Natural killer cell (primary cell): Measurements from ENCODE around the gene MSI2. TPM values are rescaled to one million over a fixed set of nuclear protein-coding genes. Genes with fewer than 3 reads are reported as not detected.

Experiments
- ATAC-seq, 3 donors: fragments of 150-1000 bp in 2 of 3; fragments of 200-7000 bp in 1 of 3; cut with Tn5 transposase; 1 replicate in 1 of 3; 2 replicates in 2 of 3; pipeline ENCODE4 v1.10.0; 2021; ENCODE audit warnings: mild to moderate bottlenecking in 2 of 3, moderate library complexity in 2 of 3
- DNase-seq, 2 donors: peaks; one replicate each; pipeline versions ENCODE4 v3.0.0 to v3.0.0-alpha.2; 2013 to 2021; ENCODE audit warnings: mixed read lengths in 1 of 2
- H3K27ac ChIP-seq: one replicate; pipeline ENCODE4 v1.5.1; 2013; ENCODE audit warnings: mild to moderate bottlenecking, low read length
- H3K27me3 ChIP-seq: one replicate; pipeline ENCODE4 v1.6.1; 2013; ENCODE audit warnings: low read length; ENCODE audit not compliant: control insufficient read depth, insufficient read depth
- H3K36me3 ChIP-seq: one replicate; pipeline ENCODE4 v1.6.1; 2013; ENCODE audit warnings: low read length; ENCODE audit not compliant: control insufficient read depth, insufficient read depth
- H3K4me1 ChIP-seq: one replicate; pipeline ENCODE4 v1.6.1; 2013; ENCODE audit warnings: low read length; ENCODE audit not compliant: control insufficient read depth, insufficient read depth
- H3K4me3 ChIP-seq: one replicate; pipeline ENCODE4 v1.5.1; 2013; ENCODE audit warnings: low read length
- H3K9me3 ChIP-seq: one replicate; pipeline ENCODE4 v1.6.1; 2013; ENCODE audit warnings: low read length; ENCODE audit not compliant: control insufficient read depth, insufficient read depth
- H3K27ac Mint-ChIP-seq, 2 donors: one replicate each; pipeline ENCODE4 v1.8.0; 2022; ENCODE audit warnings: mild to moderate bottlenecking in 2 of 2, mixed read lengths in 2 of 2, moderate library complexity in 1 of 2
- H3K27me3 Mint-ChIP-seq, 2 donors: one replicate each; pipeline ENCODE4 v1.8.0; 2022; ENCODE audit warnings: low read depth in 2 of 2, mixed read lengths in 2 of 2
- H3K36me3 Mint-ChIP-seq: one replicate; pipeline ENCODE4 v1.8.0; 2022; ENCODE audit warnings: mixed read lengths
- H3K4me1 Mint-ChIP-seq, 2 donors: one replicate each; pipeline ENCODE4 v1.8.0; 2022; ENCODE audit warnings: mixed read lengths in 2 of 2
- H3K4me3 Mint-ChIP-seq: one replicate; pipeline ENCODE4 v1.8.0; 2022; ENCODE audit warnings: mild to moderate bottlenecking, moderate library complexity, mixed read lengths
- H3K9me3 Mint-ChIP-seq, 2 donors: one replicate each; pipeline ENCODE4 v1.8.0; 2022; ENCODE audit warnings: mixed read lengths in 2 of 2
- CTCF ChIP-seq: fragments of 200-600 bp; IDR thresholded peaks from one replicate; pipeline ENCODE4 v1.8.0; 2022; ENCODE audit warnings: antibody characterized with exemption
- WGBS: methylation state at CpG from one replicate; pipeline ENCODE4 v1.1.7; 2013; ENCODE audit warnings: missing lambda C conversion rate; ENCODE audit not compliant: insufficient coverage; 5-methylcytosine and 5-hydroxymethylcytosine counted together
- intact Hi-C: fragments of 100-400 bp; cut with micrococcal nuclease; formaldehyde crosslinking; loops from one replicate; pipeline ENCODE4 v1.14.2; 2022
- total RNA-seq, 4 donors: library from RNA; stranded (reverse); fragments of 120-200 nt in 1 of 4; gene quantifications; one replicate each; pipeline versions ENCODE4 v1.2.3 to v1.2.4, GENCODE V29; 2013 to 2022

MSI2 gene
- total RNA-seq, 3 donors from 2014 or later (not counting 1 experiment from before 2014, with no cell fraction given) = 95.5 to 145 (median 96.8) TPM

GRCh38 chr17:57713140-57713539 is 456.8 kb downstream of the MSI2 start:
- H3K4me1 ChIP-seq = no peaks in the 10 kb centered on the region
- H3K36me3 Mint-ChIP-seq = no peaks in the 10 kb centered on the region
- H3K36me3 ChIP-seq = no peaks in the 10 kb centered on the region
- no peak overlapping the region for H3K27ac Mint-ChIP-seq
- TF ChIP-seq CTCF = no peak
- H3K4me3 Mint-ChIP-seq = no peak overlapping the region
- no peak overlapping the region for H3K4me3 ChIP-seq
- no peak for ATAC-seq
- no peaks in the 10 kb centered on the region for H3K4me1 Mint-ChIP-seq
- no peaks in the 10 kb centered on the region for H3K9me3 Mint-ChIP-seq
- 89% methylated on average over 6 of the region's 7 CpGs for WGBS
- intact Hi-C loops = no loop called here
- H3K9me3 ChIP-seq = no peaks in the 10 kb centered on the region
- no peak overlapping the region for H3K27ac ChIP-seq
- peaks cover 33 to 65% of the 10 kb centered on the region in 2 donors for H3K27me3 Mint-ChIP-seq
- no peak for DNase-seq
- peaks cover 3% of the 10 kb centered on the region for H3K27me3 ChIP-seq

- intact Hi-C loops = no loop called here
- no peak overlapping the region for H3K27ac Mint-ChIP-seq
- H3K4me3 Mint-ChIP-seq = no peak overlapping the region
- TF ChIP-seq CTCF = no peak
- H3K9me3 Mint-ChIP-seq = no peaks in the 10 kb centered on the region
- no peaks in the 10 kb centered on the region for H3K36me3 ChIP-seq
- H3K4me1 Mint-ChIP-seq = no peaks in the 10 kb centered on the region
- no peak for ATAC-seq
- H3K36me3 Mint-ChIP-seq = no peaks in the 10 kb centered on the region
- 79% methylated on average over 5 of the region's 7 CpGs for WGBS
- H3K4me3 ChIP-seq = no peak overlapping the region
- H3K27me3 ChIP-seq = peaks cover 3% of the 10 kb centered on the region
- H3K27ac ChIP-seq = no peak overlapping the region
- DNase-seq = no peak
- no peaks in the 10 kb centered on the region for H3K4me1 ChIP-seq
- H3K9me3 ChIP-seq = no peaks in the 10 kb centered on the region
- H3K27me3 Mint-ChIP-seq = peaks cover 29 to 74% of the 10 kb centered on the region in 2 donors
Measured at GRCh38 chr17:57714665-57715180, 458.4 kb downstream of the MSI2 start.

- H3K36me3 ChIP-seq = no peaks in the 10 kb centered on the region
- TF ChIP-seq CTCF = no peak
- Mint-ChIP-seq H3K36me3 (no peaks in the 10 kb centered on the region), H3K27me3 (peaks cover 24 to 63% of the 10 kb centered on the region in 2 donors), H3K4me1 (no peaks in the 10 kb centered on the region), H3K27ac (no peak overlapping the region), H3K4me3 (no peak overlapping the region), H3K9me3 (no peaks in the 10 kb centered on the region)
- peaks cover 3% of the 10 kb centered on the region for H3K27me3 ChIP-seq
- no peaks in the 10 kb centered on the region for H3K4me1 ChIP-seq
- no peak overlapping the region for H3K27ac ChIP-seq
- WGBS = no CpG with 5 or more reads among the region's 1 CpG
- H3K4me3 ChIP-seq = no peak overlapping the region
- H3K9me3 ChIP-seq = no peaks in the 10 kb centered on the region
- no peak for ATAC-seq
- intact Hi-C loops = no loop called here
- DNase-seq = no peak
Measured at GRCh38 chr17:57715981-57716380, 459.7 kb downstream of the MSI2 start.

GRCh38 chr17:57718878-57719277 is 462.6 kb downstream of the MSI2 start:
- H3K36me3 Mint-ChIP-seq = no peaks in the 10 kb centered on the region
- ATAC-seq (no peak), DNase-seq (no peak)
- H3K9me3 Mint-ChIP-seq = no peaks in the 10 kb centered on the region
- H3K4me3 ChIP-seq = no peak overlapping the region
- no peaks in the 10 kb centered on the region for H3K36me3 ChIP-seq
- no peak overlapping the region for H3K27ac ChIP-seq
- no peak overlapping the region for H3K4me3 Mint-ChIP-seq
- peaks cover 9% of the 10 kb centered on the region in 2 donors for H3K4me1 Mint-ChIP-seq
- H3K27me3 Mint-ChIP-seq = peaks cover 11 to 40% of the 10 kb centered on the region in 2 donors
- H3K9me3 ChIP-seq = no peaks in the 10 kb centered on the region
- no peak for TF ChIP-seq CTCF
- peaks cover 4% of the 10 kb centered on the region for H3K4me1 ChIP-seq
- no peak overlapping the region for H3K27ac Mint-ChIP-seq
- peaks cover 3% of the 10 kb centered on the region for H3K27me3 ChIP-seq
- 91% methylated on average over 8 of the region's 8 CpGs for WGBS
- intact Hi-C loops = no loop called here
